WTC11 (cell line): ENCODE measurements around the gene CACNA1F. TPM values are rescaled to one million over a fixed set of nuclear protein-coding genes. Genes with fewer than 3 reads are reported as not detected.
A peak's percentile ranks its signal among the peaks of the same experiment; 100 is the strongest.

Experiments used
- ATAC-seq: fragments of 200-7000 bp; cut with Tn5 transposase; 2 replicates; pipeline ENCODE4 v1.10.0; 2021; ENCODE audit warnings: mild to moderate bottlenecking, moderate library complexity
- CTCF ChIA-PET: fragments of 300-600 bp; sonication (Branson Sonifier 250); formaldehyde crosslinking; loops from one replicate; lab custom pipeline; 2021; ENCODE audit warnings: antibody characterized with exemption; lab: Charles Lee
- POLR2A ChIA-PET: fragments of 350-600 bp; sonication (Branson Sonifier 250); formaldehyde crosslinking; loops from one replicate; lab custom pipeline; 2021; ENCODE audit warnings: antibody characterized with exemption; lab: Charles Lee
- DNase-seq: peaks from one replicate; pipeline ENCODE4 v3.0.0; 2021; ENCODE audit warnings: low spot score
- H3K27ac Mint-ChIP-seq: 2 replicates; pipeline ENCODE4 v1.8.0; 2021; ENCODE audit warnings: mixed read lengths
- H3K27me3 Mint-ChIP-seq: 2 replicates; pipeline ENCODE4 v1.8.0; 2021; ENCODE audit warnings: low read depth, mild to moderate bottlenecking, moderate library complexity, mixed read lengths
- H3K36me3 Mint-ChIP-seq: 2 replicates; pipeline ENCODE4 v1.8.0; 2021; ENCODE audit warnings: mixed read lengths
- H3K4me1 Mint-ChIP-seq: 2 replicates; pipeline ENCODE4 v1.8.0; 2022; ENCODE audit warnings: mixed read lengths
- H3K4me3 Mint-ChIP-seq: 2 replicates; pipeline ENCODE4 v1.8.0; 2021; ENCODE audit warnings: mild to moderate bottlenecking, moderate library complexity, mixed read lengths
- H3K9me3 Mint-ChIP-seq: 2 replicates; pipeline ENCODE4 v1.8.0; 2021; ENCODE audit warnings: mixed read lengths
- ATF2 ChIP-seq: sonication (generic); formaldehyde crosslinking; IDR thresholded peaks from 2 replicates; pipeline ENCODE4 v1.8.1; 2022; ENCODE audit warnings: low read depth, missing genetic modification reagents, borderline replicate concordance
- CBFB ChIP-seq: sonication (generic); formaldehyde crosslinking; IDR thresholded peaks from 2 replicates; pipeline ENCODE4 v1.8.1; 2022; ENCODE audit warnings: mild to moderate bottlenecking, low read depth, missing genetic modification reagents
- CREB1 ChIP-seq: sonication (generic); formaldehyde crosslinking; IDR thresholded peaks from 2 replicates; pipeline ENCODE4 v1.8.0; 2023; ENCODE audit warnings: mild to moderate bottlenecking, missing genetic modification reagents
- CREM ChIP-seq: sonication (generic); formaldehyde crosslinking; IDR thresholded peaks from 2 replicates; pipeline ENCODE4 v1.8.1; 2022; ENCODE audit warnings: mild to moderate bottlenecking, missing genetic modification reagents, moderate library complexity
- CTCF ChIP-seq: fragments of 200-600 bp; IDR thresholded peaks from 2 replicates; pipeline ENCODE4 v1.8.0; 2022; ENCODE audit warnings: antibody characterized with exemption
- E2F1 ChIP-seq: sonication (generic); formaldehyde crosslinking; IDR thresholded peaks from 2 replicates; pipeline ENCODE4 v1.8.0; 2022; ENCODE audit warnings: mild to moderate bottlenecking, missing genetic modification reagents
- EMX1 ChIP-seq: fragments of 250-450 bp; sonication (Bioruptor Pico); IDR thresholded peaks from 2 replicates; pipeline ENCODE4 v1.8.0; 2021; ENCODE audit warnings: mild to moderate bottlenecking
- GRHL2 ChIP-seq: fragments of 250-450 bp; sonication (Bioruptor Pico); IDR thresholded peaks from 2 replicates; pipeline ENCODE4 v1.8.0; 2022; ENCODE audit warnings: mild to moderate bottlenecking, moderate library complexity; ENCODE audit not compliant: insufficient replicate concordance, severe bottlenecking
- IRF2 ChIP-seq: sonication (generic); formaldehyde crosslinking; IDR thresholded peaks from 2 replicates; pipeline ENCODE4 v1.8.0; 2022; ENCODE audit warnings: low read depth, missing genetic modification reagents, borderline replicate concordance
- JUN ChIP-seq: sonication (generic); formaldehyde crosslinking; IDR thresholded peaks from 2 replicates; pipeline ENCODE4 v1.8.0; 2023; ENCODE audit warnings: mild to moderate bottlenecking, missing genetic modification reagents
- NR3C1 ChIP-seq: sonication (generic); formaldehyde crosslinking; conservative IDR thresholded peaks from 2 replicates; pipeline ENCODE4 v1.8.1; 2023; ENCODE audit warnings: low read depth, mild to moderate bottlenecking, missing genetic modification reagents
- RORB ChIP-seq: fragments of 250-450 bp; sonication (Bioruptor Pico); IDR thresholded peaks from 2 replicates; pipeline ENCODE4 v1.9.0; 2021; ENCODE audit warnings: mild to moderate bottlenecking
- SP1 ChIP-seq: sonication (generic); formaldehyde crosslinking; conservative IDR thresholded peaks from 2 replicates; pipeline ENCODE4 v1.8.1; 2022; ENCODE audit warnings: missing genetic modification reagents
- STAT6 ChIP-seq: sonication (generic); formaldehyde crosslinking; conservative IDR thresholded peaks from 2 replicates; pipeline ENCODE4 v1.8.1; 2023; ENCODE audit warnings: mild to moderate bottlenecking, low read depth, missing genetic modification reagents, moderate library complexity
- TCF7 ChIP-seq: sonication (generic); formaldehyde crosslinking; IDR thresholded peaks from 2 replicates; pipeline ENCODE4 v1.8.0; 2022; ENCODE audit warnings: mild to moderate bottlenecking, low read depth, missing genetic modification reagents, moderate library complexity
- TEAD4 ChIP-seq: sonication (generic); formaldehyde crosslinking; IDR thresholded peaks from 2 replicates; pipeline ENCODE4 v1.8.0; 2022; ENCODE audit warnings: mild to moderate bottlenecking, missing genetic modification reagents
- ZMAT4 ChIP-seq: fragments of 250-450 bp; sonication (Bioruptor Pico); IDR thresholded peaks from 2 replicates; pipeline ENCODE4 v1.9.0; 2021; ENCODE audit warnings: mild to moderate bottlenecking
- ZNF121 ChIP-seq: sonication (generic); formaldehyde crosslinking; IDR thresholded peaks from 2 replicates; pipeline ENCODE4 v1.8.0; 2023; ENCODE audit warnings: missing genetic modification reagents
- ZNF671 ChIP-seq: fragments of 250-450 bp; sonication (Bioruptor Pico); IDR thresholded peaks from 2 replicates; pipeline ENCODE4 v1.8.0; 2021; ENCODE audit warnings: mild to moderate bottlenecking
- total RNA-seq: library from RNA; stranded (reverse); gene quantifications from 3 replicates; pipeline ENCODE4 v1.2.3, GENCODE V29; 2021
- TF ChIP-seq, protein P1 (sequence below): sonication (generic); formaldehyde crosslinking; IDR thresholded peaks from 2 replicates; pipeline ENCODE4 v1.8.1; 2023; ENCODE audit warnings: mild to moderate bottlenecking, missing genetic modification reagents, moderate library complexity
- TF ChIP-seq, protein P2 (sequence below): sonication (generic); formaldehyde crosslinking; IDR thresholded peaks from 2 replicates; pipeline ENCODE4 v1.8.1; 2023; ENCODE audit warnings: mild to moderate bottlenecking, missing genetic modification reagents

The CACNA1F gene
- total RNA-seq, 1 experiment from 2014 or later, result 1.6 TPM

DNA sequence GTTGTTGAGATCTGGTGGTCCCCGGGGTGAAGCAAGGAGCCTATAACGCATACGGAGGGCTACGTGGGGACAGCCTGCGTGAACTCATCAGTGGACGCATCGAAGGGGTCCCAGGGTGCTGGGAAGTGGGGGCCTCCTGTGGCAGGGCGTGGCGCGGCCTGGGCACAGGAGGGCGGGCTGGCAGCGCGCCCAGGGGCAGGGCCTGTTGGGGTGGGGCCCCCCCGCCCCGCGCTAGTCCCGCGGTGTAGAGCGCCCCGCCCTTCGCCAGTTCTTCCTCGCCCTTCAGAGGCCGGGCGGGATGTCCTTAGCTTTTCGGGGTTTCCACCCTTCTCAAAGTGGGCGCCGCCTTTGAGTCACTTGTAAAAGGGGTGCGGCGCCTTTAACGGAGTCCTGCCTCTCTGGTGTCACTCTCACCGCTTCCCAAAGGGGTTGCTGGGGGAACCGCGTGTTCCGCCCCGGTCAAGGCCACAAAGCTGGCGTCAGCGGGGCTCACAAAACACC, 60.8 kb downstream of the CACNA1F start (continued):
- TF ChIP-seq ATF2 (CRISPR knock-in tag) (no peak), CREB1 (CRISPR knock-in tag) (no peak), IRF2 (CRISPR knock-in tag) (no peak)
- TF ChIP-seq, protein P1, sequence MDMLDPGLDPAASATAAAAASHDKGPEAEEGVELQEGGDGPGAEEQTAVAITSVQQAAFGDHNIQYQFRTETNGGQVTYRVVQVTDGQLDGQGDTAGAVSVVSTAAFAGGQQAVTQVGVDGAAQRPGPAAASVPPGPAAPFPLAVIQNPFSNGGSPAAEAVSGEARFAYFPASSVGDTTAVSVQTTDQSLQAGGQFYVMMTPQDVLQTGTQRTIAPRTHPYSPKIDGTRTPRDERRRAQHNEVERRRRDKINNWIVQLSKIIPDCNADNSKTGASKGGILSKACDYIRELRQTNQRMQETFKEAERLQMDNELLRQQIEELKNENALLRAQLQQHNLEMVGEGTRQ (CRISPR knock-in tag), result no peak

- Mint-ChIP-seq H3K4me1 (peaks cover 26% of the 10 kb centered on the region), H3K9me3 (no peaks in the 10 kb centered on the region), H3K36me3 (peaks cover 11% of the 10 kb centered on the region), H3K27me3 (peaks cover 48% of the 10 kb centered on the region), H3K4me3 (peak within 1 kb of the TSS; percentile 72), H3K27ac (no peak within 1 kb of the TSS)
- no peak for DNase-seq
- POLR2A ChIA-PET, result interaction anchor here (1.2 kb wide), 1 partner anchor 29 kb away, joined by 4 read pairs; no protein-coding TSS in a partner anchor
- CTCF ChIA-PET, result interaction anchor here (0.9 to 1.8 kb wide), 3 partner anchors 13 to 21 kb away, joined by 3 to 6 read pairs (median 3); no protein-coding TSS in a partner anchor
- TF ChIP-seq ZNF671 (CRISPR knock-in tag), result no peak
- no peak for TF ChIP-seq E2F1
- TF ChIP-seq NR3C1, result no peak
- no peak for TF ChIP-seq TCF7 (CRISPR knock-in tag)
- TF ChIP-seq, all 79 proteins: peak for 0
- peak; percentile 30 for ATAC-seq
These were observed 61.3 kb downstream of the CACNA1F start, which contains the start of gene PLP2 for GRCh38 chrX:49171752-49172279. PLP2 (plus strand) TSS chrX:49171898; CDS start chrX:49172001, 103 bp downstream.

DNA sequence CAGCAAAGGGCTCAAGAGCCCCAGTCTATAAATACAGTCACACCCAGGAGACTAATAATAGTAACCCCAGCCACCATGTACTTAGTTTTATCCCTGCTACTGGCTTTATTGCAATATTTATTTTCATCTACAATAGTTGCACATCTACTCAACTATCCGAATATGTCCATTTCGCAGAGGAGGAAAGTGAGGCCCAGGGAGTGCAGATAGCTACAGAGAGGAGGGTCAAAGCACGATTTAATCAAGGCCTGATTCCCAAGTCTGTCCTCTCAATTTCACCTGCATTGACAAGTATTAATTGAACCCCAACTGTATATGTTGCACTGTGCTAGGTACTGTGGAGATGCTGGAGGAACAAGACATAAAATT, 65.4 kb downstream of the CACNA1F start:
- Mint-ChIP-seq H3K36me3 (no peaks in the 10 kb centered on the region), H3K27me3 (peaks cover 63% of the 10 kb centered on the region), H3K4me1 (peaks cover 15% of the 10 kb centered on the region), H3K4me3 (peak overlapping the region; percentile 66), H3K27ac (no peak overlapping the region), H3K9me3 (no peaks in the 10 kb centered on the region)
- CTCF ChIA-PET, result interaction anchor here (0.9 to 2.9 kb wide), 5 partner anchors 10 to 25 kb away, joined by 4 to 24 read pairs (median 10); no protein-coding TSS in a partner anchor
- ATAC-seq (no peak), DNase-seq (no peak)
- POLR2A ChIA-PET, result interaction anchor here (0.6 kb wide), 2 partner anchors 56 to 165 kb away, joined by 3 to 8 read pairs; no protein-coding TSS in a partner anchor
- no peak for TF ChIP-seq JUN
- TF ChIP-seq SP1 (CRISPR knock-in tag), result no peak
- TF ChIP-seq, protein P2, sequence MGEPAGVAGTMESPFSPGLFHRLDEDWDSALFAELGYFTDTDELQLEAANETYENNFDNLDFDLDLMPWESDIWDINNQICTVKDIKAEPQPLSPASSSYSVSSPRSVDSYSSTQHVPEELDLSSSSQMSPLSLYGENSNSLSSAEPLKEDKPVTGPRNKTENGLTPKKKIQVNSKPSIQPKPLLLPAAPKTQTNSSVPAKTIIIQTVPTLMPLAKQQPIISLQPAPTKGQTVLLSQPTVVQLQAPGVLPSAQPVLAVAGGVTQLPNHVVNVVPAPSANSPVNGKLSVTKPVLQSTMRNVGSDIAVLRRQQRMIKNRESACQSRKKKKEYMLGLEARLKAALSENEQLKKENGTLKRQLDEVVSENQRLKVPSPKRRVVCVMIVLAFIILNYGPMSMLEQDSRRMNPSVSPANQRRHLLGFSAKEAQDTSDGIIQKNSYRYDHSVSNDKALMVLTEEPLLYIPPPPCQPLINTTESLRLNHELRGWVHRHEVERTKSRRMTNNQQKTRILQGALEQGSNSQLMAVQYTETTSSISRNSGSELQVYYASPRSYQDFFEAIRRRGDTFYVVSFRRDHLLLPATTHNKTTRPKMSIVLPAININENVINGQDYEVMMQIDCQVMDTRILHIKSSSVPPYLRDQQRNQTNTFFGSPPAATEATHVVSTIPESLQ, result no peak
- TF ChIP-seq ZNF671 (CRISPR knock-in tag), result no peak
- TF ChIP-seq TEAD4, result no peak
- no peak for TF ChIP-seq EMX1
- no peak for TF ChIP-seq ZNF121
- TF ChIP-seq GRHL2, result no peak
- TF ChIP-seq STAT6, result no peak
- no peak for TF ChIP-seq RORB (CRISPR knock-in tag)
- TF ChIP-seq ATF2 (CRISPR knock-in tag), result no peak
- no peak for TF ChIP-seq CREM (CRISPR knock-in tag)
- no peak for TF ChIP-seq CTCF
- no peak for TF ChIP-seq ZMAT4 (CRISPR knock-in tag)
- no peak for TF ChIP-seq CBFB
